GM18873 (cell line): ENCODE measurements around the gene SH3RF3.

ENCODE experiments used
- ATAC-seq: cut with Tn5 transposase; IDR thresholded peaks from one replicate; pipeline ENCODE4 v1.9.1; 2021; ENCODE audit warnings: mild to moderate bottlenecking, moderate library complexity, moderate number of reproducible peaks; ENCODE audit not compliant: unreplicated experiment, low FRiP score

The SH3RF3 gene

GRCh38 chr2:109545828-109546713 lies 417.1 kb downstream of the SH3RF3 start:
- ATAC-seq: no peak

- ATAC-seq: no peak
Observed at GRCh38 chr2:109547280-109547679, 418.3 kb downstream of the SH3RF3 start.

DNA sequence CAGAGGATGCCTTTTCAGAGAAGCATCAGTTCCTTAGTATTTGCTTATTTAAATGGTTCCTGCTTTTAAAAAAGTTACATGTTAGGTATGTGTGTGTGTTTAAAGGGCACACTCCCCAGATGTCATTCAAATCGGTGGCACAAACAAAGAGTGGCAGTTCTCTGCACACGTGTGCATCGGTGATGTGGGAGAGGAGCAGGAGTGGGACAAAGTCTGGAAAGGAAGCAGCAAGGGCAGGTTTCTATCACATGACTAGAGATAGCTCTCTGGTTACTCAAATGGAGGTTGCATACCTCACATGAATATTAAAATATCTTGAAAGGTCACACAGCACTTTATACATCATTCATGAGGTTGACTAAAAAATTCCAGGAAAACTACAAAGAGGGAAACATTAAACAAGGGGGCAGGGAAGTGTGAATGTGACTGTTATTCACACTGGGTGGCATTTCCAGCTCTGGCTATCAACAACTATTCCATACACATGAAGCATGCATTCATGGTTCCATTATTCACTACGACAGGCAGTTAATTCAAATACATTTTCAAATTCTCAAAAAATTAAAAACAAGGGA lies 420.1 kb downstream of the SH3RF3 start:
- ATAC-seq: no peak
